OCI-LY7 (cell line): Measurements from ENCODE around the gene RELN. TPM values are rescaled to one million over a fixed set of nuclear protein-coding genes. Genes with fewer than 3 reads are reported as not detected.

ENCODE experiments used
- BruUV-seq: library from RNA; stranded (reverse); fragments of 400-500 nt; replicated peaks from 2 replicates; lab custom pipeline; 2021; lab: Mats Ljungman, UMichigan
- CTCF ChIA-PET: fragments of 300-600 bp; sonication (Branson Sonifier 250); formaldehyde crosslinking; loops from one replicate; lab custom pipeline; 2022; ENCODE audit warnings: antibody characterized with exemption; ENCODE audit not compliant: unreplicated experiment; lab: Charles Lee
- POLR2A ChIA-PET: fragments of 300-600 bp; sonication (Branson Sonifier 250); formaldehyde crosslinking; loops from one replicate; lab custom pipeline; 2022; ENCODE audit warnings: antibody characterized with exemption; lab: Charles Lee
- DNase-seq: peaks from one replicate; pipeline ENCODE4 v3.0.0-alpha.2; 2015; ENCODE audit warnings: low spot score
- H2AFZ ChIP-seq: fragments of 200-600 bp; sonication (generic), shearing (Covaris generic); 2 replicates; pipeline ENCODE4 v1.6.1; 2014; ENCODE audit warnings: mild to moderate bottlenecking, antibody characterized with exemption, low read length, moderate library complexity
- H3K27ac ChIP-seq: fragments of 200-600 bp; sonication (generic); 2 replicates; pipeline ENCODE4 v1.5.1; 2014; ENCODE audit warnings: mixed run types, low read depth, mild to moderate bottlenecking, moderate library complexity, low read length, inconsistent platforms; ENCODE audit not compliant: poor library complexity, severe bottlenecking
- H3K36me3 ChIP-seq: fragments of 200-600 bp; sonication (generic); 2 replicates; pipeline ENCODE4 v1.6.1; 2014; ENCODE audit warnings: mild to moderate bottlenecking, antibody characterized with exemption, low read length, moderate library complexity, mixed read lengths; ENCODE audit not compliant: insufficient read depth
- H3K4me1 ChIP-seq: fragments of 200-600 bp; sonication (generic); 2 replicates; pipeline ENCODE4 v1.5.1; 2014; ENCODE audit warnings: mild to moderate bottlenecking, low read length; ENCODE audit not compliant: insufficient read depth, poor library complexity, severe bottlenecking
- H3K4me2 ChIP-seq: fragments of 200-600 bp; sonication (generic); 2 replicates; pipeline ENCODE4 v1.6.1; 2014; ENCODE audit warnings: mild to moderate bottlenecking, low read length
- H3K4me3 ChIP-seq: fragments of 200-600 bp; sonication (generic); 2 replicates; pipeline ENCODE4 v1.5.1; 2014; ENCODE audit warnings: mild to moderate bottlenecking, low read depth, low read length; ENCODE audit not compliant: poor library complexity, severe bottlenecking
- H3K79me2 ChIP-seq: fragments of 200-600 bp; sonication (generic); 2 replicates; pipeline ENCODE4 v1.6.1; 2016; ENCODE audit warnings: low read depth, mild to moderate bottlenecking, low read length, moderate library complexity, mixed read lengths; ENCODE audit not compliant: insufficient read depth
- H3K9me2 ChIP-seq: fragments of 200-600 bp; sonication (generic); 2 replicates; pipeline ENCODE4 v1.6.1; 2016; ENCODE audit warnings: mild to moderate bottlenecking, low read length, mixed read lengths; ENCODE audit not compliant: insufficient read depth
- H3K9me3 ChIP-seq: fragments of 200-600 bp; sonication (generic); 2 replicates; pipeline ENCODE4 v1.6.1; 2014; ENCODE audit warnings: mild to moderate bottlenecking, mixed run types, low read length, mixed read lengths
- H4K20me1 ChIP-seq: fragments of 200-600 bp; sonication (generic); 2 replicates; pipeline ENCODE4 v1.6.1; 2014; ENCODE audit warnings: mild to moderate bottlenecking, antibody characterized with exemption, low read length, moderate library complexity, mixed read lengths; ENCODE audit not compliant: insufficient read depth
- EZH2phosphoT487 ChIP-seq: fragments of 200-600 bp; sonication (generic); IDR thresholded peaks from 2 replicates; pipeline ENCODE4 v1.6.1; 2018; ENCODE audit warnings: low read depth, borderline replicate concordance, mild to moderate bottlenecking, mixed run types, antibody characterized with exemption, low read length, moderate library complexity, mixed read lengths
- intact Hi-C: fragments of 100-400 bp; cut with micrococcal nuclease; formaldehyde crosslinking; loops from one replicate; pipeline ENCODE4 v1.10.0; 2022; ENCODE audit not compliant: unreplicated experiment
- total RNA-seq, 2 experiments: library from RNA; depleted of rRNA in 1 of 2; stranded (reverse); fragments of >200 nt in 1 of 2; shearing (Covaris generic) in 1 of 2; gene quantifications; 2 replicates each; pipeline ENCODE4 v1.2.3, GENCODE V29; 2014 to 2022
- TF ChIP-seq, protein P1 (sequence below): fragments of 200-600 bp; sonication (generic); conservative IDR thresholded peaks from 2 replicates; pipeline ENCODE4 v1.5.1; 2014; ENCODE audit warnings: mild to moderate bottlenecking, antibody characterized with exemption, low read length, moderate library complexity, mixed read lengths

The RELN gene
- total RNA-seq, 2 experiments from 2014 or later = not detected

DNA sequence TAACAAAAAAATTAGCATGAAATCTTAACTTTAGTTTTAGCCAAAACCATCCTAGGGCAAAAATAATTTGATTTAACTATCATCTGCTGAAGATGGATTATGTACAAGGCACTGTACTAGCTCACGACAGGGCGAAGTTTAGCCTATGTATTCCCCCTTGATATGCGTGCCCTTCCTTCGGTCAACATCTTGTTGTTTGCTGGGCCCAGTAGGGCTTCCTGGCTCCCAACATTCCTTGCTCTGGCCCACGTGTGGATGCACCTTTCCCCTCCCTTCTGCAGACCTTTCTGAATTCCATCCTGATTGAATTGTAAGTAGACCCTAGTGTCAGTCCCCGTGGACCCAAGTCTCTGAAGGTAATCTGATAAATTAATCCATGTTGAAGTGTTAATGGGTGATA, 212.0 kb downstream of the RELN start:
- CTCF ChIA-PET = no interaction called here

GRCh38 chr7:103773726-103774125, 215.7 kb downstream of the RELN start:
- DNase-seq = no peak

More for the DNA sequence above, 212.0 kb downstream of the RELN start:
- DNase-seq = no peak
- Histone ChIP-seq H3K4me1 (no peaks in the 10 kb centered on the region), H3K4me2 (no peak overlapping the region), H3K9me3 (no peaks in the 10 kb centered on the region), H3K9me2 (no peaks in the 10 kb centered on the region), H2AFZ (no peak overlapping the region), H3K36me3 (no peaks in the 10 kb centered on the region), H3K4me3 (no peak overlapping the region), H3K79me2 (no peaks in the 10 kb centered on the region), H3K27ac (no peak overlapping the region), H4K20me1 (no peaks in the 10 kb centered on the region)
- POLR2A ChIA-PET = interaction anchor here (1.7 kb wide), 1 partner anchor 18 kb away, joined by 6 read pairs; no protein-coding TSS in a partner anchor
- intact Hi-C loops = no loop called here
- no TSS peak for BruUV-seq
- TF ChIP-seq EZH2phosphoT487 = no peak

DNA sequence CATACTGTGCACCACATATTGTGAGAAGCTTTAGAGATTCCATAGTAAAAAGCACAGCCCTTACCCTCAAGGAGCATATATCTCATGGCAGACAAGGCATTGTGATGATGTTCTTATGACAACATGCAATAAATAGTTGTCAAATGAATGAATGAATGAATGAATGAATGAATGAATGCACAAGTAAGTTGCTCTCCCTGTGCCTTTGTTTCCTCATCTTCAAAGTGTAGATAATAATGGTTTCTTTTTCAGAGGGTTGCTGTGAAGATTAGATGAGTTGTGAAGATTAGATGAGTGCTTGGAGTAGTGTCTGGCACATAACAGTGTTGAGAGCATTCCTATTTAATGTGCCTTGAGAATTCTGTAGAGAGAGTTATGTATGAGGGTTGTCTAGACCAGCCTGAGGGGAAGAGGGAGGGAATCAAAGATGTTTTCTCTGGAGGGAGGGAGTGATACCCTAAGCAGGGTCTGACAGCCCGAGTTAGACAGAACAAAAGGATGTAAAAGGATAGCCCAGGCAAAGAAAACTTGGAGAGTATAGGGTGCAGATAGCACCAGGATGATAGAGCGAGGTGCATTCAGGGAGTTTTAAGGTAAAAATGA, 217.2 kb downstream of the RELN start:
- CTCF ChIA-PET = no interaction called here
- Histone ChIP-seq H3K4me1 (no peaks in the 10 kb centered on the region), H4K20me1 (no peaks in the 10 kb centered on the region), H2AFZ (no peak overlapping the region), H3K27ac (no peak overlapping the region), H3K79me2 (no peaks in the 10 kb centered on the region), H3K4me3 (no peak overlapping the region), H3K4me2 (no peak overlapping the region), H3K9me2 (no peaks in the 10 kb centered on the region), H3K36me3 (no peaks in the 10 kb centered on the region), H3K9me3 (no peaks in the 10 kb centered on the region)
- TF ChIP-seq, protein P1, sequence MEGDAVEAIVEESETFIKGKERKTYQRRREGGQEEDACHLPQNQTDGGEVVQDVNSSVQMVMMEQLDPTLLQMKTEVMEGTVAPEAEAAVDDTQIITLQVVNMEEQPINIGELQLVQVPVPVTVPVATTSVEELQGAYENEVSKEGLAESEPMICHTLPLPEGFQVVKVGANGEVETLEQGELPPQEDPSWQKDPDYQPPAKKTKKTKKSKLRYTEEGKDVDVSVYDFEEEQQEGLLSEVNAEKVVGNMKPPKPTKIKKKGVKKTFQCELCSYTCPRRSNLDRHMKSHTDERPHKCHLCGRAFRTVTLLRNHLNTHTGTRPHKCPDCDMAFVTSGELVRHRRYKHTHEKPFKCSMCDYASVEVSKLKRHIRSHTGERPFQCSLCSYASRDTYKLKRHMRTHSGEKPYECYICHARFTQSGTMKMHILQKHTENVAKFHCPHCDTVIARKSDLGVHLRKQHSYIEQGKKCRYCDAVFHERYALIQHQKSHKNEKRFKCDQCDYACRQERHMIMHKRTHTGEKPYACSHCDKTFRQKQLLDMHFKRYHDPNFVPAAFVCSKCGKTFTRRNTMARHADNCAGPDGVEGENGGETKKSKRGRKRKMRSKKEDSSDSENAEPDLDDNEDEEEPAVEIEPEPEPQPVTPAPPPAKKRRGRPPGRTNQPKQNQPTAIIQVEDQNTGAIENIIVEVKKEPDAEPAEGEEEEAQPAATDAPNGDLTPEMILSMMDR = no peak
- no peak for TF ChIP-seq EZH2phosphoT487
- POLR2A ChIA-PET = no interaction called here
- no TSS peak for BruUV-seq
- no peak for DNase-seq
- intact Hi-C loops = no loop called here

More at GRCh38 chr7:103773726-103774125, 215.7 kb downstream of the RELN start:
- no TSS peak for BruUV-seq
- Histone ChIP-seq H3K4me1 (no peaks in the 10 kb centered on the region), H3K9me3 (no peaks in the 10 kb centered on the region), H2AFZ (no peak overlapping the region), H4K20me1 (no peaks in the 10 kb centered on the region), H3K79me2 (no peaks in the 10 kb centered on the region), H3K9me2 (no peaks in the 10 kb centered on the region), H3K36me3 (no peaks in the 10 kb centered on the region), H3K4me2 (no peak overlapping the region), H3K4me3 (no peak overlapping the region), H3K27ac (no peak overlapping the region)
- ChIA-PET CTCF (no interaction called here), POLR2A (no interaction called here)
- intact Hi-C loops = no loop called here
- TF ChIP-seq EZH2phosphoT487 = no peak
- TF ChIP-seq, protein P1 = no peak
